Uterus (tissue), 4 donors: ENCODE results near the gene PSMD14. TPM values are rescaled to one million over a fixed set of nuclear protein-coding genes. Genes with fewer than 3 reads are reported as not detected.

ENCODE experiments used
- DNase-seq, 2 donors: peaks; one replicate each; pipeline ENCODE4 v3.0.0-alpha.2; 2019 to 2020
- H3K27ac ChIP-seq, 2 donors: fragments of 200-600 bp; sonication (generic); 1 replicate in 1 of 2; 2 replicates in 1 of 2; pipeline ENCODE4 v1.5.1; 2016 to 2018
- H3K27me3 ChIP-seq, 2 donors: fragments of 200-600 bp; sonication (generic); one replicate each; pipeline ENCODE4 v1.5.1; 2018 to 2019; ENCODE audit warnings: control low read depth in 1 of 2
- H3K36me3 ChIP-seq, 2 donors: fragments of 200-600 bp; sonication (generic); one replicate each; pipeline ENCODE4 v1.5.1; 2019; ENCODE audit warnings: control low read depth in 1 of 2
- H3K4me1 ChIP-seq, 2 donors: fragments of 200-600 bp; sonication (generic); one replicate each; pipeline ENCODE4 v1.5.1; 2018 to 2019; ENCODE audit warnings: control low read depth in 1 of 2
- H3K4me3 ChIP-seq, 2 donors: fragments of 200-600 bp; sonication (generic); 1 replicate in 1 of 2; 2 replicates in 1 of 2; pipeline ENCODE4 v1.5.1; 2018 to 2019; ENCODE audit warnings: mild to moderate bottlenecking in 1 of 2
- H3K9me3 ChIP-seq, 2 donors: fragments of 200-600 bp; sonication (generic); one replicate each; pipeline ENCODE4 v1.5.1; 2019; ENCODE audit warnings: control low read depth in 1 of 2
- CTCF ChIP-seq, 4 experiments: fragments of 200-600 bp in 2 of 4; fragments of 450-650 bp in 2 of 4; sonication (generic) in 2 of 4; IDR thresholded peaks; one replicate each; pipeline ENCODE4 v1.5.1; 2016 to 2019; ENCODE audit warnings: antibody characterized with exemption in 4 of 4, mild to moderate bottlenecking in 2 of 4, moderate library complexity in 1 of 4
- POLR2A ChIP-seq, 2 donors: fragments of 450-650 bp; IDR thresholded peaks; one replicate each; pipeline ENCODE4 v1.6.1; 2016; ENCODE audit warnings: antibody characterized with exemption in 2 of 2, mild to moderate bottlenecking in 1 of 2, moderate library complexity in 1 of 2
- intact Hi-C: fragments of 100-400 bp; cut with DNase I; formaldehyde crosslinking; loops from one replicate; pipeline ENCODE4 v1.15.1; 2023; ENCODE audit warnings: low total_unique reads
- total RNA-seq, 4 donors: library from RNA; depleted of rRNA in 3 of 4; stranded (reverse); fragments of >200 nt in 3 of 4; gene quantifications; one replicate each; pipeline versions ENCODE4 v1.1.0 to v1.2.4, GENCODE V29; 2014 to 2023
- donor health status: DM: yes; HTN: yes; CAD: no.

The PSMD14 gene
- total RNA-seq, 4 donors from 2014 or later: 6.8 to 69.2 (median 14.6) TPM

- Histone ChIP-seq H3K36me3 (peaks cover 0 to 3% of the 10 kb centered on the region in 2 donors), H3K4me3 (no peak overlapping the region), H3K27me3 (no peaks in the 10 kb centered on the region), H3K9me3 (no peaks in the 10 kb centered on the region), H3K27ac (no peak overlapping the region), H3K4me1 (no peaks in the 10 kb centered on the region)
- intact Hi-C loops: no loop called here
- no peak for DNase-seq
- TF ChIP-seq CTCF (IDR thresholded peaks at IDR 0.05) (no peak), POLR2A (IDR thresholded peaks at IDR 0.05) (no peak)
Measured at GRCh38 chr2:161312996-161313395, 4.8 kb downstream of the PSMD14 start.

- DNase-seq: no peak
- Histone ChIP-seq H3K4me1 (no peaks in the 10 kb centered on the region), H3K36me3 (peaks cover 0 to 3% of the 10 kb centered on the region in 2 donors), H3K27me3 (no peaks in the 10 kb centered on the region), H3K27ac (no peak overlapping the region), H3K9me3 (no peaks in the 10 kb centered on the region), H3K4me3 (no peak overlapping the region)
- intact Hi-C loops: no loop called here
- TF ChIP-seq CTCF (IDR thresholded peaks at IDR 0.05) (no peak), POLR2A (IDR thresholded peaks at IDR 0.05) (no peak)
Measured at GRCh38 chr2:161315380-161315779, 7.2 kb downstream of the PSMD14 start.

GRCh38 chr2:161316701-161317100 is 8.5 kb downstream of the PSMD14 start:
- no peaks in the 10 kb centered on the region for H3K9me3 ChIP-seq
- intact Hi-C loops: no loop called here
- TF ChIP-seq CTCF (IDR thresholded peaks at IDR 0.05) (no peak), POLR2A (IDR thresholded peaks at IDR 0.05) (no peak)
- peaks cover 0 to 3% of the 10 kb centered on the region in 2 donors for H3K36me3 ChIP-seq
- no peaks in the 10 kb centered on the region for H3K4me1 ChIP-seq
- H3K27me3 ChIP-seq: no peaks in the 10 kb centered on the region
- DNase-seq: no peak
- no peak overlapping the region for H3K4me3 ChIP-seq
- no peak overlapping the region for H3K27ac ChIP-seq

GRCh38 chr2:161321944-161322648 is 13.9 kb downstream of the PSMD14 start:
- DNase-seq: no peak
- Histone ChIP-seq H3K36me3 (no peaks in the 10 kb centered on the region), H3K4me1 (no peaks in the 10 kb centered on the region), H3K4me3 (no peak overlapping the region), H3K27me3 (no peaks in the 10 kb centered on the region), H3K9me3 (no peaks in the 10 kb centered on the region), H3K27ac (no peak overlapping the region)
- TF ChIP-seq POLR2A (IDR thresholded peaks at IDR 0.05) (no peak), CTCF (IDR thresholded peaks at IDR 0.05) (no peak)
- intact Hi-C loops: no loop called here

- intact Hi-C loops: no loop called here
- Histone ChIP-seq H3K27me3 (no peaks in the 10 kb centered on the region), H3K4me1 (no peaks in the 10 kb centered on the region), H3K9me3 (no peaks in the 10 kb centered on the region), H3K36me3 (no peaks in the 10 kb centered on the region), H3K27ac (no peak overlapping the region), H3K4me3 (no peak overlapping the region)
- no peak for DNase-seq
- TF ChIP-seq CTCF (IDR thresholded peaks at IDR 0.05): no peak
- no peak for TF ChIP-seq POLR2A (IDR thresholded peaks at IDR 0.05)
Measured at GRCh38 chr2:161324876-161325275, 16.7 kb downstream of the PSMD14 start.
